GM21423 (cell line): ENCODE results near the gene MN1.

Experiments used
- ATAC-seq: cut with Tn5 transposase; IDR thresholded peaks from one replicate; pipeline ENCODE4 v1.9.1; 2021; ENCODE audit warnings: mild to moderate bottlenecking, moderate library complexity; ENCODE audit not compliant: unreplicated experiment

The MN1 gene

DNA sequence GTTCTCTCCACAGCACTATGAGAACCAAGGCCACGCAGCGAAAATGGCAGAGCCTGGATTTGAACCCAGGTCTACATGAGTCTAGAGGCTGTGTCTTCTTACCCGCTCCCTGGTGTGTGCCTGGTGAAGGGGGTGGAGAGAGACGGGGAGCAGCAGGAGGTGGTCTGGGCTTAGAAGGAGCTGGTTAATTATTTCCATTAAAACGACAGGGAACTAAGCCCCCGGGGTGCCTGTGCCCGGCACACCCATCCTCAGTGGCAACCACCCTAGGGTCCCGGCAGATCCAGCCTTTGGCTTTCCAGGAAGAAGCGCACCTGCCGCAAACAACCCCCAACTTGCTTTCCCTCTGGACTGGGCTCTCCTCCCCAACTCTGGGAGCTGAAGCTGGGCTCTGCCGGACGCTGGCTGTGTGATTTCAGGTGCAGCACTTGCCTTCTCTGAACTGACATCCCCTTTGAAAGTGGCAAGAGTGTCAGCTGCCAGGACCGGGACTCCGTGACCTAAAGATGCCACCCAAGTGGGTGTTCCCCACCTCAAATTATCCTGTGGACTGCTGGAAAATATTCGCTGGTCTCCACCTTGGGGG lies 35.8 kb downstream of the MN1 start:
- no peak for ATAC-seq

- no peak for ATAC-seq
Measured at GRCh38 chr22:27764722-27765236, 36.8 kb downstream of the MN1 start.

DNA sequence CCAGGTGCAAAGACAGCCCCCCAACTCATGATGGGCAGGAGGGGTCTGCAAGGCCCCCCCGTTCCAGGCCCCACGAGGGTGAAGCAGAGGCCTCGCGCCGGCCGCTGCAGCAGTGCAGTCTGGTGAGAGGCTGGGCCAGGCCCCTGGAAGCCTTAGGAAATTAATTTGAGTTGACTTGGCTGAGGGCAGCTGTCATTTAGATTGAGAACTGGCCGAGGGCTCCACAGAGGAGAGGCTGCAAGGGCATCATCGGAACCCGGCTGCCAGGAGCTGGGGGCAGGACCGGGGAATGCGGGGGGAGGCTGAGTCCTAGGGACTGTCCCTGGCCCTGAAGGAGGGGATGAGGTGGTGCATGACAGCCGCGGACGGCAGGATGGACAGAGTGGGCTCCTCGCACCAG lies 39.9 kb downstream of the MN1 start:
- ATAC-seq: no peak

GRCh38 chr22:27761000-27761399 lies 40.6 kb downstream of the MN1 start:
- ATAC-seq: no peak

- ATAC-seq: no peak
Measured at GRCh38 chr22:27760474-27760873, 41.1 kb downstream of the MN1 start.

DNA sequence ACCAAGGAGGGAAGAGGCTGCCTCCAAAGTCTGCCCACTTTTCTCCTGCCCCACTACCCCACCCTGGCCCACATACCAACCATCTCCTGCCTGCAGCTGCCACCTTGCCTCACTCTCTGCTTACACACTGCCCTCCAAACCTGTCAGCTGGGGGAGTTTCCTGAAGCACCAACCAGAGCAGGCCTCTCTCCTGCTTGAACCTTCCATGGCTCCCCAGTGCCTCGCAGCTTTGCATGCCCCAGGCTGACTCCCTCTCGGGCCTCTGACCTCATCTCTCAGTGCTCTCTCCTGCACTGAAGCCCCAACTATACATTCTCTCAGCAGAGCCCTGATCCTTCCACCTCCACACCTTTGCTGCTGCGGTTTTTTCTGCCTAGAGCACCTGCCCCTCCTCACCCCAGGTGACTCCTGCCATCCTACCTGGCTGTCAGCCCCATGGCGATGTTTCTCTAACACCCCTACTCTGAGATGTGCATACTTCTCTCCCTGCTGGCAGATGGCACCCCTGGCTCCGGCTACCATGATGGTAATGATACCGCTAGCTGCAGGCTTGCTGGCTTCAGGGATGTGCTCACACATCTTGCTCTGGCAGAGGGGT lies 43.5 kb downstream of the MN1 start:
- ATAC-seq: no peak

DNA sequence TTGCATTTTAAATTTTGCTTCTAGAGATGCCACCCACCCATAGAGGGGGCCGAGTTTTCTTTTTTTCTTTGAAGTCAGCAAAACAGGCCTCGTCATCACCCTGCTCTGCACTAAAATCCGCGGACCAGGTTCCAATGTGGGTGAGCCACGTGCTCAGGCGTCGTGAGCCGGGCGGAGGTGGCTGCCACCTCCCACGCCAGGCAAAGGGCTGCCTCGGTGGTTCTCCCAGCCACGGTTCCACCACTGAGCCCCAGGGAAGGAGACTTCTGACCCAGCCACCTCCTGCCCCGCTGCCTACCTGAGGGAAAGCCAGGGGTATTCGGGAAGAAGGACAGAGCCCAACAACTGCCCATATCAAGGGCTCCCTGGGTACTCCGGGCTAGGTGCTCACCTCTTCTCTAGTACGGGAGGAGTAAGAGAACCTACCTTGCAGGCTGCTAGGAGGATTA lies 45.3 kb downstream of the MN1 start:
- no peak for ATAC-seq

DNA sequence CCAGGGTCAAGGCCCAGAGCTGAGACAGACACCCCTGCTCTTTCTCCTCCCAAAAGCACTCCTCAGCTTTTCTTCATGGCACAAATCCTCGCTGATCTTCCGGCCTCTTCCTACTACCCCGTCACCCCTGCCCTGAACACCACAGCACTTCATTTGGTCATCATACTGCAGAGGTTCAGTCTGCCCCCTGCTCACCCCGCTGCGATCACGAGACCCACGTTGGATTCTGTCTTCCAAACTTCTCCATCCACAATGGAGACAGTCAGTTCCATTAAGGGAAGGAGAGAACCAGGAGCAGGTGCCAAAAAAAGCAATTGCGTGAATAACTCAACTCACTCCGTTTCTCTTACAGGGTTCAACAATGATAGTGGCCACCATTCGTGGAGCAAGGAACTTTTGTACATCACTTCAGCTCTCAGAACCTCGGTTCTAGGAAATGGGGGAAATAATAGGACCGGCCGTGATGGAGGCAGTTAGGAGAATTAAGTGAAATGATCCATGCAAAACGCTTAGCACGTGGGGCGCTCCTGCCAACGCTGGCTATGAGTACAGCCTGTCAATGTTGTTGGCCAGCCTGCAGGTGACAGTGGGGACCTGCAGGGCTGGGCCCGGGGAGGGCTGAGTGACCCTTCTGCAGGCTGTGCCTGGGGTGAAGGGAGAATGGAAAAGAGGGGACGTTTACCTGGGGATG lies 45.9 kb downstream of the MN1 start:
- ATAC-seq: no peak

DNA sequence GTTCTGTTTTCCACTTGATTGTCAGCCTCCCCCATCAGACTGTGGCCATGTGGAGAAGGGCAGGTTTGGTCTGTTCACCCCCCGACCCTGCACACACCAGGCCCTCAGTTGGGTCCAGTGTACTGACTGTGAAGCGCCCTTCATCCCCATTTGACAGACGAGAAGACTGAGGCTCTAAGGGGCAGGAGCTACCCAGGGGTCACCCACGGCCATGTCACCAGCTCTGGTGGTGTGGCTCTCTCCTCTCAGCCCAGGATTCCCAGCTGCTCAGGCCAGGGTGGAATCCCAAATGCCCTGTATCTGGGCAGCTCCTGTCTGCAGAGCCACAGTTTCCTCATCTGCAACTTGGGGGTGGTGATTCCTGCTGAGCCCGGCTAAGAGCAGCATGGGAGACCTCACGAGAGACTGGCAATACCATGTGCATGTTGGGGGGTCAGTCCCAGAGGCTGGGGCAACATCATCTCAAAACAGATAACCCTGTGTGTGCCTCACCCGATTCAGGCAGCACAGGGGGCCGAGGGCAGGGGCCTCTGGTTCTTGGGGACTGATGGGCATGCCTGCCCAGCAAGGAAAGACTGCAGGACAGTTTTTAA lies 46.6 kb downstream of the MN1 start:
- ATAC-seq: no peak

DNA sequence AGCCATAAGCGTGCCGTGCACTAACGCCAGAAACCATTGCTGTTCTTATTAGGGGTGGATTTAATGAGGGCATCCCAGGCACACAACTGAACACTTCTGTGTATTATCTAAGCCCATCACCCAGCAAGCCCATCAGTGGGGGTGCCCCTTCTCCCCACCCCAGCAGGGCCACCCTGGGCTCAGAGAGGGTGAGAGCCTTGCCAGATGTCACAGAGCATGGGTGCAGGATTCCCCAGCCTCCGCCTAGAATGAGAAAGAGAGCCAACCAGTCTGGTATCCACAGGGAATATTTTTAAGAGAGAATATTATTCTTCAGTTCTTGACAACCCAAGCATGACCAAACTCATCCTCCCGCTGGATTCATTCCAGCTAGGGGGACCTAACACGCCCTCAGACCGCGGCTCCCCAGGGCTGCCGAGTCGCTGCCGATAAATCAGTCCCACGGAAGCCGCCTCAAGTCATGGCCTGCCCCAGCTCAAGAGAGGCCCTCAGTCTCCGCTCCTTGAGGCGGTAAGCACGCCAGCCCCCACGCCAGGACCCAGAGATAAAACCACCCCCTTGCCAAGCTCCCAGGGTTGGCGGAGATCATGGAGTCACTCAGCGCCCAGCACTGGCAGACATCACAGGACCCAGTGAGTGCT lies 47.2 kb downstream of the MN1 start:
- ATAC-seq: no peak

DNA sequence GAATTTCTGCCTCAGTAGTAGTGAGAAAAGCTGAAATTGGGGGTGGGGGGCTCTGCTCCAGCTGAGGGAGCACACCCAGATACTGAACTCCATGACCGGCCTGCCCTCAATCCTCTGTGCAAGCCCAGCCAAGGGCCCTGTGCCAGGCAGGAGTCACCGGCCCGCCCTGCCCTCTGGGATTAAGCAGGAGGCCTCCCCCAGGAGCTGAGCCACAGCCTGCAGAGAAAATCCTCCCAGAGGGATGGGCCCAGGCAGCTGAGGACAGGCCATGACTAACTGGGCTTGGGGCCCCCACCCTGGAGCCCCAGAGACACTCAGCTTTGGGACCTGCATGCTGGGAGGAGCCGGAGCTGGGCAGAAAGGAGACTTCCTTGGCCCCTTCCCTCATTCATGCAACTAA lies 48.8 kb downstream of the MN1 start:
- ATAC-seq: no peak

- no peak for ATAC-seq
Measured at GRCh38 chr22:27752141-27752540, 49.4 kb downstream of the MN1 start.

DNA sequence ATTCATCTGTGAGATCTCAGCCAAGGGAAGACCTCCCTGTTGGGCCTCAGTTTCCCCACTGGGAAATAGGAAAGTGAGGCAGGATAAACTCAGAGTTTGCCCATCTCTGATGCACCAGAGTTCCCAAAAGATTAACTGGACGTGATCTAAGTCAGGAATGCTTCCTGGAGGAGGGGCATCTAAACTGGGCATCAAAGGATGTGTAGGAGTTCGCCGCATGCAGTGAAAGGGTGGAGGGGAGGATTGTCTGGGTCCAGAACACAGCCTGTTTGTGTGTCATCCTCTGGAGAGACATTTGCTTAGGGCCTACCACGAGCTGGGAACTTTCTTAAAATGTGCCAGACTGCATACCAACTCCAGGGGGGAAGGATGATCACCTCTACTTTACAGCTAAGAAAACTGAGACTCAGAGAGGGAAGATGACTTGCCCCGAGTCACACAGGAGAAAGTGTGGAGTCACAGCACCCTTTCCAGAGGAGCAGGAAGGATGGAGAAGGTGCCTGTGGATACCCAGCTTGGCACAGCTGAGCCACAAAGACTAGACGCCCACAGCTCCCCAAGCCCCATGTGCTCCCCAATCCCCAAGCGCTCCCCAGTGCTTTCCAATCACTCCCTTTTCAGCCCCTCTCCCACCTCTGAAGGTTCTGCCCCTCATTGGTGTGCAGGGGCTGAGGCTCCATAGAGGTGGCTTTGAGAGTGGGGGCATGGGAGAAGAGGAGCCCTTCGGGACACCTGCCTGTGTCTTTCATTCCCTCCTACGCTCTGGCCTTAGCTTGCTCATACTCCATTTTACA lies 50.1 kb downstream of the MN1 start:
- no peak for ATAC-seq

DNA sequence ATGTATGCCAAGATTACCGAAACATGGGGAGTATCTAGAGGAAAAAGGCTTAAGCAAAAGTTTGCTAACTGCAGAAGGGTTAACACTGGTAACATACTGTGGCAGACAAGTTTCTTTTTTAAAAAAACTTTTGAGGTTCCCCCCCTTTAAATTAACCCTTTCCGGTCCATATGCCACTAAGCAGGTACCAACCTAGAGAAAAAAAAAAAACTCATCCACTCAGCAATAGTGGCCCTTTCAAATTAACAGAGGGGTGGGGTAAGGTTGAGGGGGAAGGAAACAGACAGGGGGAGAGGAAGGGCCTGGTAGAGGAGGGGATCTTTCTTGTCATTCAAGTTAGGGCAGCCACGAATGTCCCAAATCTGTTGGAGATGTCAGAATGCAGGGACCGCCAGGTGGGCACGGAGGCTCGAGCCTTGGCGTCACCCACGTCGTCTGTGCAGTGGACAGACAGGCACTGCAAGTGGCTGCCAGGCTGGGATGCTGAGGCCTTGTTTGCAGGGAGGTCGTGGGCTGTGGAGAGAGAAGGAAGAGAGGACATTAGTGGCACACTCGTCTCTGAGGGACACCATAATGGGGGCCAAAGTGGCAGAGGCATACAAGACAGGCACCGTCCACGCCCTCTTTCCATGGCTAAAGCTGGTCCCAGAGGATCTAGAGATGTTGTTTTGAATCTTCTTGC lies 50.8 kb downstream of the MN1 start:
- no peak for ATAC-seq

DNA sequence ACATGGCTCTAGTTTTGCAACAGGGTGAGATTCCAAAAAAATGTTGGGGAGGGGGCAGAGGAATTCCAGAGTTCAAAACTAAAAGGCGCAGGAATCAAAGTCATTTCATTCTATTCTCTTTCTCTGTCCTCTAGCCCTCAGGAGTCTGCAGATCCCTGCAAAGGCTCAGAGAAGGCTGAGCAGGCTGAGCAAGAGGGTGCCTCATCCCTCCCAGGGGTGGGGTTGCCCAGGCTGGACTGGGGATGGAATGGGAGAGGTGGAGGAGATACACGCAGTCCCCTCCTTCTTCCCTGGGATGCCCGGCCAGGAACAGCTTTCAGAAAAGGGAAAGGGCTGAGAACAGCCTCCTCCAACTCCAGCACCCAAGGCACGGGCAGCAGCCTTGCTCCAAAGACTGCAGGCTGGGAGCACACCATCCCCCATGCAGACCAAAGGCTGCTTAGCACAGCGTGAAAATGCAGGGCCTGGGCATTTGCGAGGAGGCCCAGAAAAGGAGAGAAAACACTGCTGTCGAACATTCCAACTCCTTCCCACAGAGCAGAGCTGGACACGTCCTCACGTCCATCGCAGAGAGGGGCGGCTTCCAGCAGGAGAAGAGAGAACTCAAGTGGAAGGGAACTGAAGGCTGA lies 51.8 kb downstream of the MN1 start:
- ATAC-seq: no peak

- no peak for ATAC-seq
Measured at GRCh38 chr22:27748751-27749191, 52.8 kb downstream of the MN1 start.

DNA sequence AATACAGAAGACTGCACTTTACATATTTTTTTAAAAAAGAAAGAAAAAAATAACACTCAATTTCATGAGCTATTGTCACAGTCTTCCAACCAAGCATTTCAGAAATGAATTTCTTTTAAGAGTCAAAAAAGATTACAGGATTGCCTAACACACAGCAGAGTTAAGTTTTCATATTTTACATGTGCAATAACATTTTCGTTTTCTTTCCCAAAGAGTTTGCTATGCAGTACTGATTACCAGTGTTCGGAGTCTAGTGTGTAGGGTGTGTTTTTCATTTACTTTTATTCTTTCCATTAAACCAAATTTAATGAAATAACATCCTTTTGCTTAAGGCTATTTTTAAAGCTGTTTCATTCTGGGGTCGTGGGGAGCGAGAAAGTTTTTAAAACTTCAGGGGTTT lies 53.2 kb downstream of the MN1 start:
- ATAC-seq: no peak

- ATAC-seq: no peak
Measured at GRCh38 chr22:27747396-27748221, 53.9 kb downstream of the MN1 start.

GRCh38 chr22:27746918-27747317 lies 54.6 kb downstream of the MN1 start:
- ATAC-seq: no peak
